Aorta (tissue), 5 donors: ENCODE measurements around the gene FGR. TPM values are rescaled to one million over a fixed set of nuclear protein-coding genes. Genes with fewer than 3 reads are reported as not detected.

ENCODE experiments used
- ATAC-seq: fragments of 200-7000 bp; cut with Tn5 transposase; one replicate; pipeline ENCODE4 v1.9.1; 2022; ENCODE audit warnings: moderate library complexity; ENCODE audit not compliant: low FRiP score
- DNase-seq, 2 donors: peaks; one replicate each; pipeline ENCODE4 v3.0.0-alpha.2; 2020
- H3K27ac ChIP-seq, 2 donors: one replicate each; pipeline ENCODE4 v1.5.1; 2013; ENCODE audit warnings: low read length in 2 of 2, mild to moderate bottlenecking in 2 of 2, moderate library complexity in 2 of 2, control low read depth in 1 of 2, inconsistent platforms in 1 of 2, low read depth in 1 of 2
- H3K27me3 ChIP-seq, 2 donors: one replicate each; pipeline ENCODE4 v1.6.1; 2013; ENCODE audit warnings: control low read depth in 1 of 2, low read length in 1 of 2, mild to moderate bottlenecking in 1 of 2, moderate library complexity in 1 of 2; ENCODE audit not compliant: insufficient read depth in 2 of 2, control insufficient read depth in 1 of 2
- H3K36me3 ChIP-seq, 2 donors: one replicate each; pipeline ENCODE4 v1.6.1; 2013; ENCODE audit warnings: control low read depth in 1 of 2, low read length in 1 of 2, mild to moderate bottlenecking in 1 of 2; ENCODE audit not compliant: insufficient read depth in 2 of 2, control insufficient read depth in 1 of 2
- H3K4me1 ChIP-seq, 2 donors: one replicate each; pipeline ENCODE4 v1.6.1; 2013; ENCODE audit warnings: low read length in 2 of 2, control low read depth in 1 of 2, mild to moderate bottlenecking in 1 of 2, moderate library complexity in 1 of 2; ENCODE audit not compliant: insufficient read depth in 2 of 2, control insufficient read depth in 1 of 2
- H3K4me3 ChIP-seq, 2 donors: one replicate each; pipeline ENCODE4 v1.5.1; 2013; ENCODE audit warnings: low read length in 2 of 2, control low read depth in 1 of 2, mild to moderate bottlenecking in 1 of 2
- H3K9me3 ChIP-seq: one replicate; pipeline ENCODE4 v1.6.1; 2013; ENCODE audit warnings: mild to moderate bottlenecking, low read length; ENCODE audit not compliant: control insufficient read depth
- WGBS, 2 donors: extraction: QIAGEN DNeasy Blood & Tissue Kit; methylation state at CpG; one replicate each; pipeline ENCODE4 v1.1.7; 2013; 5-methylcytosine and 5-hydroxymethylcytosine counted together
- intact Hi-C, 2 donors: fragments of 100-400 bp; cut with DNase I; formaldehyde crosslinking; loops; one replicate each; pipeline versions ENCODE4 v1.14.2 to v1.15.0; 2022
- polyA plus RNA-seq, 2 donors: library from polyadenylated mRNA; stranded (reverse); fragments of 200-250 nt; gene quantifications; one replicate each; pipeline ENCODE4 v1.2.3, GENCODE V29; 2013
- total RNA-seq, 2 donors: library from RNA; stranded (reverse); fragmentation: NEBNext Ultra II Directional; extraction: Animal tissue kit (Norgen Biotek cat#: 25700); gene quantifications; one replicate each; pipeline ENCODE4 v1.2.1, GENCODE V29; 2021
- donor health status: healthy with polysubstance abuse.
- donor health status: Bipolar disorder and iron deficiency.
- donor health status: DM: no; HTN: no; CAD: no.
- donor health status: DM: no; HTN: no; CAD: no.
- donor health status: DM: yes; HTN: yes; CAD: no.

Gene FGR
- total and polyA plus RNA-seq, 4 donors, result 2.8 to 21.7 (median 12.1) TPM

DNA sequence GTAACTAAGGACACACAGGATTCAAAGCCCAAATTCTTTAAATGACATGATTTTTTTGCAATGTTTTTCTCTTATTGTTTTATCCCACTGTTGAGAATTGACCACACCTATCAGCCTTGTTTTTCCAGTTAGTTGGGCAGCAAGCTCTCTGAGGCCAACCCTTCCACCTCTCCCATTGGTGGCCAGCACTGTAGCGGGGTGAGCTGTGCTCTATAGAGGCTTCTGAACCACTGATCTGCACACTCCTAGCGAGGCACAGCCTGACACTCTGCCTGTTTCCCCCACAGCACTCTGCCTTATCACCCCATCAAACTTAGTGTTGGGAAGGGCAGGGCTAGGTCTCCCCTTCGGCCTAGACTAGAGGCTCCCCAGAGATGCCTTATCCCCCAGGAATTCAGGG lies 50.5 kb downstream of the FGR start:
- peaks cover 0 to 6% of the 10 kb centered on the region in 2 donors for H3K4me1 ChIP-seq
- H3K4me3 ChIP-seq, result no peak overlapping the region
- intact Hi-C loops, result no loop called here
- H3K27me3 ChIP-seq, result no peaks in the 10 kb centered on the region
- no peaks in the 10 kb centered on the region for H3K9me3 ChIP-seq
- ATAC-seq (no peak), DNase-seq (no peak)
- WGBS, 2 donors, result 91 to 93% methylated on average over 3 of the region's 3 CpGs
- H3K27ac ChIP-seq, result no peak overlapping the region
- H3K36me3 ChIP-seq, result no peaks in the 10 kb centered on the region

DNA sequence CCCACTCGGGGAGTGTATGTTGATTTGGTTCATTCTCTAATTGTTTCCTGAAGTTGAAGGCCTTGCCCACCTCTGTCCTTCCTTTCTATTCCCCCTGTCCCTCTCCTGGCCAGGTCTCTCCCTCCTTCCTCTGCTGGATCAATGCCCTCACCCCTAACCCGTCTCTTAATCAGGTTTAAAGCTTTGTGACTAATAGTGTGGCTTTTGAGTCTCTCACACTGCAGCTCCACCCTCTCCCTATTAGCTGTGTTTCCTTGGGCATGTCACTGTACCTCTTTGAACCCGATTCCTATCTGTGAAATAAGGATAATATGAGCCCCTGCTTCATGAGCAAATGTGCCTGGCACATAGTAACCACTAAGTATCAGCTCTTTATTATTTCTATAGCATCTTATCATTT lies 51.5 kb downstream of the FGR start:
- H3K4me3 ChIP-seq, result no peak overlapping the region
- no peak for DNase-seq
- no peak overlapping the region for H3K27ac ChIP-seq
- no peaks in the 10 kb centered on the region for H3K9me3 ChIP-seq
- intact Hi-C loops, result no loop called here
- no peak for ATAC-seq
- no peaks in the 10 kb centered on the region for H3K27me3 ChIP-seq
- no peaks in the 10 kb centered on the region for H3K36me3 ChIP-seq
- peaks cover 0 to 6% of the 10 kb centered on the region in 2 donors for H3K4me1 ChIP-seq
- 52 to 56% methylated on average over 3 of the region's 3 CpGs for WGBS, 2 donors

DNA sequence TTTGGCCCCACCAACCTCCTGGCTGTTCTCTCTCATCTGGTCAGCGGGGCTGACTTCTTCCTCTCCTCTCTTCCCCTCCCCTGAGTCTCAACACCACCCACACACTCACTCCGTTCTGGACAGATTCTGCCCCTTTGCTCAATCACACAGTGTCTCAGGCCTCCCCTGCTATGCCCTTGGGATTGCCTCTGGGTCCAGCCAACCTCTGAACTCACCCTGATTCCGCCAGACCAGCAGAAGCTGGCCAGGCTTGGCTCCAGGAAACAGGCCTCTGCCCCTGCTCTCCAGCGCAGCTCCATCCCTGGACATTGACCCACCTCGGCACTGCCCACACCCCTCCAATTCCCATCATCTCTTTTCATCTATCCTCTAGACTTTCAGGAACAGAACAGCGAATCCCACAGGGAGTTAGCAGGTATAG lies 53.2 kb downstream of the FGR start:
- Histone ChIP-seq H3K4me3 (no peak overlapping the region), H3K4me1 (peaks cover 0 to 6% of the 10 kb centered on the region in 2 donors), H3K36me3 (no peaks in the 10 kb centered on the region), H3K27me3 (no peaks in the 10 kb centered on the region), H3K27ac (peak overlapping the region in 1 of 2 donors; percentile 11), H3K9me3 (no peaks in the 10 kb centered on the region)
- ATAC-seq, result peak; percentile 58
- 23 to 24% methylated on average over 6 of the region's 6 CpGs for WGBS, 2 donors
- peak in 1 of 2 donors; percentile 87 for DNase-seq
- intact Hi-C loops, result no loop called here

DNA sequence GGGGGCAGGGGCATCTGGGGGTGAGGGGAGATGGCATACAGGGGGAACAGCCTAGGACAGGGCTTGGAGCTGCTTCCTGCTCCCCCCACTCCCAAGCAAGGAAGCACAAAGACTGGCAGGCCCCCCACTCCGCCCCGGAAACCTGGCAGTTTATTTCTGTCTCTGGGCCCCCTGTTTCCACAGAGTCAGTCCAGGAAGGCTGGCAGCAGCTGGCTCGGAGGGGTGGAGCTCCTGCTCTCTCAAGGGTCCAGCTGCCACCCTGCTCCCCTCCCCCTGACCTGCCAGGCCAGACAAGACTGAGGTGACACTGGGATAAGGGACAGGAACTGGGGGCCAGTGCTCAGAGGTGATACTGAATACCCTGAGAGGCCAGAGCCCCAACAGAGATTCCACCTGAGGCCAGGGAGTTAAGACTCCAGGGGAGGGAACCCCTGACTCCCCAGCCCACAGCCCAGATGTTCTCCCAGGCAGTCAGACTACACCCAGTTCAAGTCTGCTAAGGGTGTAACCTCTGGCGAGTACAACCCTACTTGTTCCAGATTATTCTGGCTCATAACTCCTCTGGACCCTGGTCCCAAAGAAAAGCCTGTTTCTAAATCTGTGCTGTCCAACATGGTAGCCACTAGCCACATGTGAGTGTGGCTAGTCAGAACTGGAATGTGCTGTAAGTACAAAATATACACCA lies 57.3 kb downstream of the FGR start:
- Histone ChIP-seq H3K27ac (peak overlapping the region; percentile 19 to 82), H3K36me3 (no peaks in the 10 kb centered on the region), H3K27me3 (no peaks in the 10 kb centered on the region), H3K4me1 (peaks cover 2 to 6% of the 10 kb centered on the region in 2 donors), H3K4me3 (no peak overlapping the region), H3K9me3 (no peaks in the 10 kb centered on the region)
- intact Hi-C loops, result loop anchor here in 1 of 2 donors (2.0 kb wide), 1 partner anchor 21 kb away; no protein-coding TSS in a partner anchor
- WGBS, 2 donors, result 0 to 8% methylated on average over 4 of the region's 4 CpGs
- ATAC-seq, result no peak
- DNase-seq, result no peak

DNA sequence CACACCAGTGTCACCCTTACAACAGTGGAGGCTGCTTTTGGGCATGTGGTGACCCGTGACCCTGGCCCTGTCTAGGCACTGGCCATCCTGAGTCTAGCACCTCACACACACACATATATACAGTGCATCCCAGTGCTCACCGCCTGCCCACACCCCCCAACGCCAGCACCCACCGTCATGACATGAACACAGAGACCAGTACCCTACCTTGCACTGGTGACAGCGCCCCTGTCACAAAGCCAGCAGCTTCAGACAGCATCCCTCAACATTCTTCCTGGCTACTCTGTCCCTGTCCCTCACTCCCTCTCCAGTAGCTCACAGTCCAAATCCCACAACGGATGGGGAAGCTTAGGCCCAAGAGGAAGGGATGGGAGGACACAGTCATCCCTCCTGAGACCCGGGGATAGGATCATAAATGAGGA lies 58.2 kb downstream of the FGR start:
- H3K27ac ChIP-seq, result peak overlapping the region in 1 of 2 donors; percentile 82
- no peaks in the 10 kb centered on the region for H3K9me3 ChIP-seq
- intact Hi-C loops, result loop anchor here in 1 of 2 donors (2.0 kb wide), 1 partner anchor 22 kb away; no protein-coding TSS in a partner anchor
- WGBS, 2 donors, result 48 to 49% methylated on average over 7 of the region's 7 CpGs
- H3K27me3 ChIP-seq, result no peaks in the 10 kb centered on the region
- H3K4me1 ChIP-seq, result peaks cover 0 to 5% of the 10 kb centered on the region in 2 donors
- no peaks in the 10 kb centered on the region for H3K36me3 ChIP-seq
- ATAC-seq, result no peak
- no peak overlapping the region for H3K4me3 ChIP-seq
- DNase-seq, result no peak

DNA sequence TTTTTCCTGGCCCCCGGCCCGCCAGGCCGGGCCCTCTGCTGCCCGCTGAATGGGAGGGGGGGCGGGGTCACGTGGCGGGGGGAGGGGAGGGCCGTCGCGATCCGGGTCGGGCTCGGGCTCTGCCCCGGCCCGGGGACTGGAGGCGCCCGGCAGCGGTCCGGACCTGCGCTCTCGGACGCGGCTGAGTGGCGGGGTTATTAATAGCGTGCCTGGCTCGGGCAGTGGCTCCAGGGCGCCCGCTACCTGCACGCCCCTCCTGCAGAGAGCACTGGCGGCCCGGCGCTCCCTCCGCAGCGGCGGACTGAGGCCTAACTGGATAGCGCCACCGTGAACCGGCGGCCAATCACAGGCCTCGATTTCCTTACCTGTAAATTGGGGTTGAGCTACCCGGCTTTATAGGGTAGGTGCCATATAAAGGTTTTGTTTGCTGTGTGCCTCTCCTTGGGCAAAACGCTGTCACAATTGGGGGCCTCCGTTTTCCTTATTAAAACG lies 59.1 kb downstream of the FGR start:
- Histone ChIP-seq H3K9me3 (no peaks in the 10 kb centered on the region), H3K27ac (peak overlapping the region; percentile 85 to 94), H3K4me3 (peak overlapping the region; percentile 17 to 27), H3K27me3 (no peaks in the 10 kb centered on the region), H3K36me3 (no peaks in the 10 kb centered on the region), H3K4me1 (peaks cover 0 to 5% of the 10 kb centered on the region in 2 donors)
- intact Hi-C loops, result loop anchor here in 1 of 2 donors (2.0 kb wide), 1 partner anchor 23 kb away; no protein-coding TSS in a partner anchor
- WGBS, 2 donors, result 3 to 4% methylated on average over 35 to 44 of the region's 44 CpGs
- ATAC-seq (peak; percentile 77), DNase-seq (peak; percentile 87 to 93)

DNA sequence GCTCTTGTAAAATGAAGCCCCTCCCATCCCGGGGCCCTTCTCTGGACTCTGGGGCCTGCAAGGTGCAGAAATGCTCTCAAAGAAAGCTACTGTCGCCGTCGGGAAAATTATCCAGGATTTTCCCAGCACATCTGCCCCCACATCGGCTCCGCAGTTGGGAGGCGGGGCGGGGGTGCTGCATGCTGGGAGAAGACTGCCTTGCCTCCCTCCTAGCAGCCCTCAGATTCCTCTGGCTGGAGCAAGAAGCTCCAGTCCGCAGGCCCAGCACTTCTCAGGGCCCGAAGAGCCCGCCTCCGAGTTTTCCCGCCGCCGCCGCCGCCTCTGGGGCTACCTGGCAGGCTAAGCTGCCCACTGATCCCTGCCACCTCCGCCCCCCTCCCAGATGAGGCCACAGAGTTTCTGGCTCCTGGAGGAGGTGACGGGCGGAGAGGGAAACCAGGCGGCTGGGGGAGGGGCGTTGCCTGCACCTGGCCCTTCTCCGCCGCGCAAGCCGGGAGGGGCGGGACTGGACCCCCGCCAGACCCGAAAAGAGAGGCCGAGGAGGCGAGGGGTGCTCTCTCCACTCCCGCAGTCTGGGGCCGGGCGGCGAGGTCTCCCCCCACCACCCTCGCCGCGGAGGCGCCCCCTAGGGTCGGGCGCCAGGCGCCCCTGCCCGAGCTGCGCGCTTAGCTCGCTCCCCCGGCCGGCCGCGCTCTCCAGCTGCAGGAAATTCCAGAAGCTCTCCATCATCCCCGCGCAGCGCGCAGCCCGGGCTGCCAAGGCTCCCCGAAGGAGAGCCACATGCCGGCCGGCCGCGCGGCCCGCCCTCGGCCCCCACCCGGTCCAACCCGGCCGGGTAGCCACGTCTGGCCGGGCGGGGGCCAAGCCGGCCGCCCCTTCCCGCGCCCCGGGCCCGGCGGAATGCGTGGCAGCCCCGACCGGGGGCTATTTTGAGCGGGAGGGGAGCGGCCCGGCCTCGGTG lies 59.8 kb downstream of the FGR start:
- Histone ChIP-seq H3K4me3 (peak overlapping the region; percentile 17 to 27), H3K9me3 (no peaks in the 10 kb centered on the region), H3K36me3 (no peaks in the 10 kb centered on the region), H3K27ac (peak overlapping the region; percentile 85 to 94), H3K27me3 (no peaks in the 10 kb centered on the region), H3K4me1 (peaks cover 0 to 5% of the 10 kb centered on the region in 2 donors)
- WGBS, 2 donors, result 3 to 4% methylated on average over 56 to 83 of the region's 83 CpGs
- peak; percentile 85 for ATAC-seq
- intact Hi-C loops, result no loop called here
- peak; percentile 90 to 94 for DNase-seq

DNA sequence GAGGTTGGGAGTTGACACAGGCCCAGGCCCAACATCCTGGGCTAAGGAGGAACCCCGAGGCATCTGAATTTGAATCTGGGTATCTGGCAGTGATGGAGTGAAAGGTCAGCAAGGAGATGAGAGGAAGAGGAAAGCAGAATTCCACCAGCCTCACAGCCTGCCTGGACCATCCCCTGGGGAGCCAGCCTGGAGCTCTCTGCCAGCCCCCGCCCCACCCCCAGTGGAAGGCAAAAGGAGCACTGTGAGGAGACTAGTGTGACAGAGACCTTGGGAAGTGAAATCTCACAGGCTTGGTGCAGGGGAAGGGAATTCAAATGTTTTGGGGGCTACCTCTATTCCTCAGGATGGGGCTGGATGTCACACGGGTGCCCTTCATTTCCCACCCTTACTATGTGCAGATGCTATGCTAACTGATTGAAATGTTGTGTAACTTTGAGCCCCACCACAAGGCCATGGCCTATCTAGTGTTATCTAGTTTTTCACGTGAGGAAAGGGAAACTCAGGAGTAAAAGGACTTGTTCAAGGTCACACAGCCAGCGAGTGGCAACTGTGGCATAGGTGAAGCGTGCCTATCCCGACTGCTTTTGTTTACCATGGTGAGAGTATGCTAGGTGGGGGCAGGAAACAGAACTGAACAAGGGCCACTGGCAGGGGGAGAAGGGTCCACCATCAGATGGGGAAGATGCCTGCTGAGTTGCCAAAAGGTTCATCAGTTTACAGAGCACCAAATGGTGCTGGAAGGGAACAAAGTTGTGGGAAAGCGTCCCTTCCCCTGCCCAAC lies 60.8 kb downstream of the FGR start:
- 56 to 58% methylated on average over 8 of the region's 8 CpGs for WGBS, 2 donors
- Histone ChIP-seq H3K36me3 (no peaks in the 10 kb centered on the region), H3K4me1 (peaks cover 0 to 5% of the 10 kb centered on the region in 2 donors), H3K9me3 (no peaks in the 10 kb centered on the region), H3K27ac (peak overlapping the region; percentile 85 to 94), H3K4me3 (no peak overlapping the region), H3K27me3 (no peaks in the 10 kb centered on the region)
- intact Hi-C loops, result no loop called here
- ATAC-seq (no peak), DNase-seq (no peak)
